CD4-positive, alpha-beta T cell treated with Interleukin-4 for 1 hour (primary cell): Measurements from ENCODE around the gene FOXP1.

Experiments
- DNase-seq, 2 donors: peaks; one replicate each; pipeline ENCODE4 v3.0.0-alpha.2; 2020 to 2022

FOXP1 gene

GRCh38 chr3:71047616-71048531 lies 535.7 kb downstream of the FOXP1 start:
- DNase-seq: no peak

DNA sequence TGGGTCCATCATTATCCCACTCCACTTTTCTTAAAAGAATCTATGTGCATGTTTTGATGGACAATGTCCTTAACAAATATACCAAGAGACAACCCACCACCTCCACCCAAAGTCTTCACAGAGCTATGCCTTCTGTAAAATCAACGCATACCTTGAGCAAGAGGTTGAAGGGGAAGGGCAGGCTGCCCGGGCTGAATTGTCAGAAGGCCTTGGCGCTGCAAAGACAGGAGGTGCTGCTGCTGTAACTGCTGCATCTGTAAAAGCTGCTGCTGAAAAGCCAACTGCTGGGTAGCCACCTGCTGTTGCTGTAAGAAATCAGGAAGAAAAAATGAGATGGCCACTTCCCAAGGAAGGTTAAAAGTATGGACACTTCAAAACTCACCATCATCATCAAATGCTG lies 536.7 kb downstream of the FOXP1 start:
- no peak for DNase-seq

DNA sequence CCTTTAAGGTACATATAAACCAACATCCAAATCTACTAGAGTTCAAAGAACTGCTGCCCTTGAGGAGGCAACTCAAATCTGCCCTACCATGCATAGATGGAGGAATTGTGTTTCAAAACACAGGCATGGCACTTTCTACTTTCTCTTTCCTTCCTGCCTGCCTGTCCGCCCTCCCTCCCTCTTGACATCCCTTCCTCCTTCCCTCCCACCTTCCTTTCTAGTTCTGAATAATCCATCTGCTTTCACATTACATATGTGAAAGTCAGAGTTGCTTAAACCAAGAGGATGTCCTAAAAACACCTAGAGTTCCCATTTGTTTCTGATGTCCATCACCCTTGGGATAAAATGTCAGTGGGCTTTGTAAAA lies 537.6 kb downstream of the FOXP1 start:
- no peak for DNase-seq

DNA sequence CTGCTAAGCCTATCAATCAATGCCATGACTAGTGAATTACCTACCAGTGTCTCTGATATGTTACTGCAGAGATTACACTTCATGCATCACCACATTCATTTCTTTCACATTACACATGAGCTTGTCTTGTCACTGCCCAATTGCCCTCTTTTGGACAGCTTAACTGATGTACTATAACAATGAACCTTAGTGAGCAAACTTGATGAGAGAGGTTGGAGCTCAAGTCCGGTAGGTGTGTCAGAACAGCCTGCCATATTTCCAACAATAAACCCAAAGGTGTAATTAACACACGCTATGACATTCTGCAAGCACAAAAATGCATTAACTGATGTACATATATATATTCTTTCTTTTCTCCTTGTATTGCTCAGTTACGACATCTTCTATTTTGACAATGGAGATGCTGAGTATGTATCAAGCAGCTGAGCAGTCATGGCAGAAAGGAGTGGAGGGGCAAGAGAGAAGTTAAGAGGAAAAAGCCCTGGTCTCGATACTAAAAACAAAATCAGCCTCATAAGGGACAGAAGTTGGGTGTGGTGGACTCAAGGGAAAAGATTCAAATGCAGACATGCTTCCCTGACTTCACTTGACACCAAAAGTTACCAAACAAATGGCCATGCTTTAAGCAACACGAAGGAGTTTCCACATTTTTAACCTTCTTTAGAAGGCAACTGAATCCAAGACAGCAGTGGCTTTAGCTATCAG lies 538.2 kb downstream of the FOXP1 start:
- no peak for DNase-seq

- no peak for DNase-seq
Measured at GRCh38 chr3:71042759-71043158, 540.8 kb downstream of the FOXP1 start.

- no peak for DNase-seq
Measured at GRCh38 chr3:71041371-71041770, 542.2 kb downstream of the FOXP1 start.

GRCh38 chr3:71039332-71039731 lies 544.2 kb downstream of the FOXP1 start:
- DNase-seq: peak in 1 of 2 donors; percentile 47

- no peak for DNase-seq
Measured at GRCh38 chr3:71037775-71038174, 545.8 kb downstream of the FOXP1 start.

GRCh38 chr3:71035886-71036285 lies 547.6 kb downstream of the FOXP1 start:
- no peak for DNase-seq

GRCh38 chr3:71035314-71035713 lies 548.2 kb downstream of the FOXP1 start:
- no peak for DNase-seq

DNA sequence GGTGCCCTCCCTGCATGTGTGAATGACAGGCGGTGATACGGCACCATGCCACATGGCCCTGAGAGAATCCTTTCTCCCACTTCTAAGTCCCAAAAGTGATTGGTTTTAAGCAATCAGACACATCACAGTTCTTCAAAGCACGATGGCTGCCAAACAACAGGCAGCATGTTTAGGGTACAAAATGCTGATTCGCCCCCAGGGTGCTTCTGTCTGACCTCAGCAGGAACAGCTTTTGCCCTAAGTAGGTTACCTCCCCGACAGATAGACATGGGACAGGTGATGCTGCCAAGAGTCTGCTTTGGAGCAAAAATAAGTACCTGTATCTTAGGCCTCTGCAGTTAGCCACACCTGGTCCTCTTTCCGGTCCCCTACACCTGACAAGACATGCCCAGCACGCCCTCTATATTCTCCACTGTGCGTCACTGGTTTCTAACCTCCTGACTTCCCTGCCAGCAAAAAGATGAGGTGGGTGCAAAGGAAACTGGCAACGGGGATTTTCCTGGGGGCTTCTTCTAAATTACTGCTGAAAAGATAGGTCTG lies 549.8 kb downstream of the FOXP1 start:
- no peak for DNase-seq

- DNase-seq: peak in 1 of 2 donors; percentile 73
Measured at GRCh38 chr3:71031914-71032521, 551.5 kb downstream of the FOXP1 start.

DNA sequence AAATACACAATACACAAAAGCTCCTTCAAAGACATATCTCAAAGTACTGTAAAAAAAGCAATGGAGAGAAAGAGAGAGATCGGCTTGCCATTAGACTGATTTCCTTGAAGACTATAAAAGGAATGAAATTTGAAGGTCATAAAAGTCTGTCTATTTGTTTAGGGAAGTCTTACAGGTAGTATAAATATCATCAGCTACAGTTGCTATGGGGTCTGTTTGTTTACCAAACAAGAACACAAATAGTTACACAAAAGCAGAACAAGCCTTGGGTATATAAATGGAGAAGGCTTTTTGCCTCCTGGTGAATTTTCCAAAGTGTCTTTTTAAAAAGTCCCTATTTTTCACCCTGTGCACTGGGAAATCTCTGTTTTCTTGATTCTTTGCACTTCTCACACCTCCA lies 552.3 kb downstream of the FOXP1 start:
- DNase-seq: no peak

DNA sequence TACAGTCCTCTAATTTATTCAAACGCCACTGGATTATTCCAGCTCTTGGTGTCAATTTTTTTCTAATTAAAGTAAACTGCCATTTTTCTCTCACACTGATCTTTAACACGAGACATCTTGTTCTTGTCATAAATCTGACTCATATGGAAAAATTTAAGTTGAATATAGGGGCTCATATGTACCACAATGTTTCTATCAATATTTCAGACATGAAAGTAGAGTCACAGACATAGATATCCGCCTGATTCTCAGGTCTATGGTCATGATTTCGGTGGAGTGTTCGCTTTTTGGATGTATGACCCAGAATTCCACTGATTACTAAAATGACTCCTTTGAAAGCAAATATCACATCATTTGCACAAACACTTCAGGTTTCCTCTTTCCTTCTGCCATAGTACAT lies 552.8 kb downstream of the FOXP1 start:
- DNase-seq: no peak

DNA sequence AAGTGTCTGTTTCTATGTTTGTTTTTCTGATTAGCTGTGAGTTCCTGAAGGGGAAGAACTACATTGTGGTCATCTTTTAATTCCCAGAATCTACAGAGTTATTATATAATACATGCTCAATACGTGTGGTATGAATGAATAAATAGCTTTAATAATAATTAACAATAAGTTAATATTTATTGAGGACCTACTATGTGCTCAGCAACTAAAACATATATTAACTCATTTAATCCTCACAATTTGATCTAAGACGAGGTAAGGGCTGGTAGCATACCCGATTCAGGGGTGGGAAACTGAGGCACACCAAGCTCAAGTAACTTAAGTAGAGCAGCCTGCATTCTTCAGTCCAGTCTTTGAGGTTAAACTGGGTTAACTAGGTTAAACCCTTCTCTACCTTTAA lies 553.8 kb downstream of the FOXP1 start:
- no peak for DNase-seq

DNA sequence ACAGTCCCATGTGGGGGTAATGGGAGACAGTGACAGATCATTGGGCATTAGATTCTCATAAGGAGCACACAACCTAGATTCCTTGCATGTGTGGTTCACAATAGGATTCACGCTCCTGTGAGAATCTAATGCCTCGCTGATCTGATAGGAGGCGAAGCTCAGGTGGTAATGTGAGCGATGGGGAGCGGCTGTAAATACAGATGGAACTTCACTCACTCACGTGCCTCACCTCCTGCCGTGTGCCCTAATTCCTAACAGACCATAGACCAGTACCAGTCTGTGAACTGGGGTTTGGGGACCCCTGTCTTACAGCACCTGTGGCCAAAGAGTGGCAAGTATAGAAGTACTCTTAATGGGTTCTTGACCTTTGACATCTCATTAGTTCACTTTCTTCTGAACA lies 554.7 kb downstream of the FOXP1 start:
- no peak for DNase-seq

DNA sequence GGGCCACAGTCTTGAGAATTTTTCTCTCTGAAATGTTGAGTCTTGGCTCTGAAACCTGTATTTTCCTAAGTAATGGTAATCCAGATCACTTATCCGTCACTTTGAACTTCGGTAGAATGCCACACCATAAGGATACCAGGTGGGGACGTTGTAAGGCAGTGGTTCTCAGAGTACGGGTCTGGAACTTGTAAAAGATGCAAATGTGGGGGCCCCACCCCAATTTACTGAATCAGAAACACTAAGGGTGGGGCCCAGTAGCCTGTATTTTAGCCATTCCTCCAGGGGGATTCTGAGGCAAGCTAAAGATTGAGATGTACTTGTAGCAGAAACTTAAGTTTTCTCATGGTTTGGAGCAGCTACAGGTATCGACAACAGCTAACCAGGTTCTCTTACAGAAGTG lies 555.3 kb downstream of the FOXP1 start:
- no peak for DNase-seq

- no peak for DNase-seq
Measured at GRCh38 chr3:71026634-71027578, 556.6 kb downstream of the FOXP1 start.

DNA sequence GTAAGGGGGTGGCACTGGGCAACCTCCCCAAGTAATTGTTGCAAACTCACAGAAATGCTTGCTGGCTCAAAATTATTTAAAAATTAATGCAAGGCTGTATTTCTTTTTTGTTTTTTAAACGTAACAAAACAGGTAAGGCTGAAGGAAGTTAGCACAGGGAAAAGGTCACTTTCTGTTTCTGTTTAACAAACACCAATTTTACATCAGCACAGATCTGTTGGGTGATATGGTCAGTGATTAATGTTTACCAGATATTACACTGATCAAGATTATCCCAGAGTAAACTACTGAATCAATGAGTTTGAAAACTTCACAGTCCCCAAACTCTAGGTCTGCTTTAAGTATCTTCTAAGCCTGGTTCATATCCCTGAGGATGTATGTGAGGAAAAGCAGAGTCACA lies 558.0 kb downstream of the FOXP1 start:
- DNase-seq: no peak

DNA sequence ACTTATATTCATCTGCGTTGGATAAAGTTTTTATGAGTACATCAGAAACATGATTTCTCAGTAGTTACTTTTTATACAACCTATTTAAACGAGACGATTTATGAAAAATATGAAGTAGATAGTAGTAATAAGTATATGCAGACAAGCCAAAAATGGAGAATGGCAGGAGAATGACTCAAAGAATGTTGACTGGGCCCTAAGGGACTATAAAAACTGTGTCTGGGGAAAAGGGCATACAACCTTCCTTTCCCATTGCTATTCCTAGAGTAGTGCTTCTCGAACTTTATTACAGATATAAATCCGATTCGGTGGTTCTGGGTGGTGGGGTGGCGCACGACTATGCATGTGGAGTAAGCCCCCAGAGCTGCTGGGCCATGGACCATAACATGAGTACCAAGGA lies 558.5 kb downstream of the FOXP1 start:
- DNase-seq: no peak

GRCh38 chr3:71022551-71023335 lies 560.8 kb downstream of the FOXP1 start:
- no peak for DNase-seq

GRCh38 chr3:71018799-71019198 lies 564.7 kb downstream of the FOXP1 start:
- no peak for DNase-seq
